ENCODE results near the gene CLEC4F.

DNA sequence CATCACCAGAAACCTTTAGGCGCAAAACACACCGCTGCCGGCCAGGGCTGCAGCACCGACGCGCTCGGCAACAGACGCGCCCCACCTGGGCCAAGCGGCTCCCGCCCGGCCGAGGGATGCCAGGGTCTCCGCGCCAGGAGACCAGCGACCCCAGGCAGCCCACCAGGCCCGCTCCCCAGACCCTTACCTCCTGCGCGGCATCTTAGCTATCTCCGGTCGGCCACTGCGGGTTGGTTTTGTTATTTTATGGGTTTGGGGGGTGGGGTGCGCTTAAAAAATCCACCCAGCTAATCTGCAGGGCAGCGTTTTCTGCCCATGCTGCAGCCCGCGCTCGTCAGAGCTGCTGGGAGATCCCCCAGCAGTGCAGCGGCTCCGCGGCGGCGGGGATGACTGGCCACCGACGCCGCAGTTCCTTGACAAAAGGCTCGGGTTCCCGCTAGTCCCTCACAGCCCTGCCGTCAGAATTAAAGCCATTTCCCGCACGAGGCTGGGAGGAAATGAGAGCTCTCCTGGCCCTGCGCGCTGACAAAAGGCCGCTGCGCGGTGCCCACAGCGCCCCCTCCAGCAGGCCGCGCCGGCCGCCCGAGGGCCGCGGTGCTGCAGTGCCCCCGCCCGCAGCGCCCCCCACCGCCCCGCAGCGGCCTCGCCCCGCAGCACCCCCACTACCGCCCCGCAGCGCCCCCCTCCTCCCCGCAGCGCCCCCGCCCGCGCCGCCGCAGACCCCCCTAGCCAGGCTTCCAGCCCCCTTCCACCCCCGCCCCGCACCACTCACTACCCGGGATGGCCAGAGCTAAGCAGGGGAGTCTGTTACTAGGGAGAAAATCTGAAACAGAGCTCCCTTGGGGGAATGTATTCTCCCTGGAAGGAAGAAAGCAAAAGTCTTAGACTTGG, 52.5 kb downstream of the CLEC4F start, which contains the start of gene ADD2:
- TF ChIP-seq, protein P1, sequence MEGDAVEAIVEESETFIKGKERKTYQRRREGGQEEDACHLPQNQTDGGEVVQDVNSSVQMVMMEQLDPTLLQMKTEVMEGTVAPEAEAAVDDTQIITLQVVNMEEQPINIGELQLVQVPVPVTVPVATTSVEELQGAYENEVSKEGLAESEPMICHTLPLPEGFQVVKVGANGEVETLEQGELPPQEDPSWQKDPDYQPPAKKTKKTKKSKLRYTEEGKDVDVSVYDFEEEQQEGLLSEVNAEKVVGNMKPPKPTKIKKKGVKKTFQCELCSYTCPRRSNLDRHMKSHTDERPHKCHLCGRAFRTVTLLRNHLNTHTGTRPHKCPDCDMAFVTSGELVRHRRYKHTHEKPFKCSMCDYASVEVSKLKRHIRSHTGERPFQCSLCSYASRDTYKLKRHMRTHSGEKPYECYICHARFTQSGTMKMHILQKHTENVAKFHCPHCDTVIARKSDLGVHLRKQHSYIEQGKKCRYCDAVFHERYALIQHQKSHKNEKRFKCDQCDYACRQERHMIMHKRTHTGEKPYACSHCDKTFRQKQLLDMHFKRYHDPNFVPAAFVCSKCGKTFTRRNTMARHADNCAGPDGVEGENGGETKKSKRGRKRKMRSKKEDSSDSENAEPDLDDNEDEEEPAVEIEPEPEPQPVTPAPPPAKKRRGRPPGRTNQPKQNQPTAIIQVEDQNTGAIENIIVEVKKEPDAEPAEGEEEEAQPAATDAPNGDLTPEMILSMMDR (IDR thresholded peaks at IDR 0.05): peak in 1 of 4 donors; percentile 22
- TF ChIP-seq POLR2A (IDR thresholded peaks at IDR 0.05): no peak

Measured in right lobe of liver (tissue), 4 donors.